B cell (primary cell): Measurements from ENCODE around the gene PDE3A.

Experiments
- EZH2 ChIP-seq: IDR thresholded peaks from 2 replicates; pipeline ENCODE4 v1.6.1; 2012; ENCODE audit warnings: borderline replicate concordance, low read depth, mild to moderate bottlenecking, moderate library complexity, low read length; ENCODE audit not compliant: insufficient read depth, poor library complexity, severe bottlenecking
- TF ChIP-seq, protein P1 (sequence below): fragments of 200-600 bp; IDR thresholded peaks from one replicate; pipeline ENCODE4 v1.8.0; 2022; ENCODE audit warnings: antibody characterized with exemption, mild to moderate bottlenecking

- TF ChIP-seq, protein P1, sequence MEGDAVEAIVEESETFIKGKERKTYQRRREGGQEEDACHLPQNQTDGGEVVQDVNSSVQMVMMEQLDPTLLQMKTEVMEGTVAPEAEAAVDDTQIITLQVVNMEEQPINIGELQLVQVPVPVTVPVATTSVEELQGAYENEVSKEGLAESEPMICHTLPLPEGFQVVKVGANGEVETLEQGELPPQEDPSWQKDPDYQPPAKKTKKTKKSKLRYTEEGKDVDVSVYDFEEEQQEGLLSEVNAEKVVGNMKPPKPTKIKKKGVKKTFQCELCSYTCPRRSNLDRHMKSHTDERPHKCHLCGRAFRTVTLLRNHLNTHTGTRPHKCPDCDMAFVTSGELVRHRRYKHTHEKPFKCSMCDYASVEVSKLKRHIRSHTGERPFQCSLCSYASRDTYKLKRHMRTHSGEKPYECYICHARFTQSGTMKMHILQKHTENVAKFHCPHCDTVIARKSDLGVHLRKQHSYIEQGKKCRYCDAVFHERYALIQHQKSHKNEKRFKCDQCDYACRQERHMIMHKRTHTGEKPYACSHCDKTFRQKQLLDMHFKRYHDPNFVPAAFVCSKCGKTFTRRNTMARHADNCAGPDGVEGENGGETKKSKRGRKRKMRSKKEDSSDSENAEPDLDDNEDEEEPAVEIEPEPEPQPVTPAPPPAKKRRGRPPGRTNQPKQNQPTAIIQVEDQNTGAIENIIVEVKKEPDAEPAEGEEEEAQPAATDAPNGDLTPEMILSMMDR, result no peak
- TF ChIP-seq EZH2, result no peak
These were observed 107.2 kb downstream of the PDE3A start for GRCh38 chr12:20475542-20475941.
